WERI-Rb-1 (cell line): ENCODE data around the gene DDX54.
A peak's percentile ranks its signal among the peaks of the same experiment; 100 is the strongest.

Source experiments
- DNase-seq: peaks from one replicate; pipeline ENCODE4 v3.0.0-alpha.2; 2020
- H3K27ac ChIP-seq: fragments of 250-450 bp; sonication (Bioruptor Pico); 2 replicates; pipeline ENCODE4 v1.5.1; 2020; ENCODE audit warnings: mild to moderate bottlenecking, moderate library complexity
- H3K27me3 ChIP-seq: fragments of 250-450 bp; sonication (Bioruptor Pico); 2 replicates; pipeline ENCODE4 v1.5.1; 2021; ENCODE audit warnings: mild to moderate bottlenecking, low read depth, moderate library complexity; ENCODE audit not compliant: insufficient read depth, severe bottlenecking
- H3K36me3 ChIP-seq: fragments of 250-450 bp; sonication (Bioruptor Pico); 2 replicates; pipeline ENCODE4 v1.5.1; 2020; ENCODE audit warnings: mild to moderate bottlenecking, moderate library complexity
- H3K4me3 ChIP-seq: 2 replicates; pipeline ENCODE4 v1.5.1; 2011; ENCODE audit warnings: low read depth, mild to moderate bottlenecking, control low read depth, low read length
- H3K9me3 ChIP-seq: fragments of 250-450 bp; sonication (Bioruptor Pico); 2 replicates; pipeline ENCODE4 v1.5.1; 2021; ENCODE audit warnings: mild to moderate bottlenecking, moderate library complexity; ENCODE audit not compliant: severe bottlenecking
- TF ChIP-seq, protein P1 (sequence below): IDR thresholded peaks from 2 replicates; pipeline ENCODE4 v1.5.1; 2011; ENCODE audit warnings: low read depth, mild to moderate bottlenecking, control low read depth, inconsistent platforms, low read length

Gene DDX54

DNA sequence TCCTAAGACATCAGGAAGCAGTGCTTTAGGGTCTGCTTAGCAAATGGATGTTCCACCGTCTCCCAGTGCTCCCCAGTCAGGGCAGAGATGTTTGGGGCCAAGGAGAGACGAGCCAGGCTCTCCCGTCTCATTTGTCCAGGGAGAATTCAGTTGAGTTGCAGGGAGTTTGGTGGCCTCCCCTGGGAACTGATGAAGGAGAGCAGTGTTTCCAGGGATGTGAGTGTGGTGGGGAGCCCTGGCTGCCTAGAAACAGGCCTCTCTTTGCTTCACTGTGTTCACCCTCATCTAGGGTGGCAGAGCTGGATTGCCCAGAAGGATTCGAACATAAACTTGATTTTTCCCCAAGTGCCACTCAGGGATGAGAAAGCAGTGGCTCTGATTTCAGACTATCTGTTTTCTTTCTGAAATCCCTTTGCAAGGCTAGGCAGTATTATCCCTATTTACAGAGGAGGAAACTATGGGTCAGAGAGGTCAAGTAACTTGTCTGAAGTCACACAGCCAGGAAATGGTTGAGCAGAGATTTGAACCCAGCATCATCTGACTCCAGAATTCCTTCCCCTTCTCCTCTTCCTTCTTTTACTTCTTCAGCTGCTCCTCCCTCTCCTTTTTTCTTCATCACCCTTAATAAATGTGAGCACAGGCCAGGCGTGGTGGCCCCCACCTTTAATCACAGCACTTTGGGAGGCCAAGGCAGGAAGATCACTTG, 42.6 kb upstream of the DDX54 start:
- DNase-seq: no peak
- peaks cover 11% of the 10 kb centered on the region; the same call in 1 of the 2 replicates for H3K36me3 ChIP-seq
- no peaks in the 10 kb centered on the region for H3K9me3 ChIP-seq
- no peaks in the 10 kb centered on the region for H3K27me3 ChIP-seq
- TF ChIP-seq, protein P1, sequence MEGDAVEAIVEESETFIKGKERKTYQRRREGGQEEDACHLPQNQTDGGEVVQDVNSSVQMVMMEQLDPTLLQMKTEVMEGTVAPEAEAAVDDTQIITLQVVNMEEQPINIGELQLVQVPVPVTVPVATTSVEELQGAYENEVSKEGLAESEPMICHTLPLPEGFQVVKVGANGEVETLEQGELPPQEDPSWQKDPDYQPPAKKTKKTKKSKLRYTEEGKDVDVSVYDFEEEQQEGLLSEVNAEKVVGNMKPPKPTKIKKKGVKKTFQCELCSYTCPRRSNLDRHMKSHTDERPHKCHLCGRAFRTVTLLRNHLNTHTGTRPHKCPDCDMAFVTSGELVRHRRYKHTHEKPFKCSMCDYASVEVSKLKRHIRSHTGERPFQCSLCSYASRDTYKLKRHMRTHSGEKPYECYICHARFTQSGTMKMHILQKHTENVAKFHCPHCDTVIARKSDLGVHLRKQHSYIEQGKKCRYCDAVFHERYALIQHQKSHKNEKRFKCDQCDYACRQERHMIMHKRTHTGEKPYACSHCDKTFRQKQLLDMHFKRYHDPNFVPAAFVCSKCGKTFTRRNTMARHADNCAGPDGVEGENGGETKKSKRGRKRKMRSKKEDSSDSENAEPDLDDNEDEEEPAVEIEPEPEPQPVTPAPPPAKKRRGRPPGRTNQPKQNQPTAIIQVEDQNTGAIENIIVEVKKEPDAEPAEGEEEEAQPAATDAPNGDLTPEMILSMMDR: no peak
- H3K4me3 ChIP-seq: no peak overlapping the region
- H3K27ac ChIP-seq: no peak overlapping the region

DNA sequence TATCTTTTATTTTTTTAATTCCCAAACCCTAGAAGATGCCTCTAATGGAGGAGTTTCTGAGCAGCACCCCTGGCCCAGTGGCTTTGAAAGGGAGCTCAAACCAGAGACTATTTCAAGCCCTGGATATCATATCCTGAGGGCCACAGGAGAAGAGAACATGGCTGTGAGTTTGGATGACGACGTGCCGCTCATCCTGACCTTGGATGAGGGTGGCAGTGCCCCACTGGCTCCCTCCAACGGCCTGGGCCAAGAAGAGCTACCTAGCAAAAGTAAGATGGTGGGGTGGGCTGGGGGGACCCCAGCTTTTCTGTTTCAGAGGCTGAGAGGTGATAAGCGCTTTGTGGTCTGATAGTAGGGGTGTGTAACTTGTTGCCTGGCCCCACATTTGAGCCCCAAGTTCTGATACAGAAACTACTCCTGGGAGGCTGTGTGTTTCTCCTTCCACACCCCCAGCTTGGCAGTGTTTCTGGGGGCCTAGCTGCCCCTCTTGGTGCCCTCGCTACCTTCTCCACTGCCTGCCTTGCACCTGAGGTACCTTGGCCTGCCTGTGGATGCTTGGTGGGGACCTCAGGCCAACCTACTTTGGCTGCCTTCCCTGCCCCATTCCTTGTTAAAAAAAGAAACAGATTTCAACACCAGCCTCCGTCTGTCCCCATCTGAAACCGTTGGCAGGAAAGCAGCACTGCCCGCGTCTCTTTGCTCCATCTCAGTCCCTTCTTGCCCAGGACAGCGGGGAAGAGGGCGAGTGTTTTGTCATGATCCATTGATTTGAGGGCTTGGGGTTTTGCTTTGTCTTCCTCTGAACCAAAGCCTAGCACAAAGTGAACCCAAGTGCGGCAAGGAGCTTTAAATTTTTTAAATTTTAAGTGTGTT, 41.7 kb upstream of the DDX54 start:
- H3K27me3 ChIP-seq: no peaks in the 10 kb centered on the region
- no peaks in the 10 kb centered on the region for H3K9me3 ChIP-seq
- H3K27ac ChIP-seq: no peak overlapping the region
- no peak for DNase-seq
- 0 out of 2 replicates have a peak, but pooled peaks cover 8% of the 10 kb centered on the region for H3K36me3 ChIP-seq
- no peak overlapping the region for H3K4me3 ChIP-seq
- TF ChIP-seq, protein P1: no peak

DNA sequence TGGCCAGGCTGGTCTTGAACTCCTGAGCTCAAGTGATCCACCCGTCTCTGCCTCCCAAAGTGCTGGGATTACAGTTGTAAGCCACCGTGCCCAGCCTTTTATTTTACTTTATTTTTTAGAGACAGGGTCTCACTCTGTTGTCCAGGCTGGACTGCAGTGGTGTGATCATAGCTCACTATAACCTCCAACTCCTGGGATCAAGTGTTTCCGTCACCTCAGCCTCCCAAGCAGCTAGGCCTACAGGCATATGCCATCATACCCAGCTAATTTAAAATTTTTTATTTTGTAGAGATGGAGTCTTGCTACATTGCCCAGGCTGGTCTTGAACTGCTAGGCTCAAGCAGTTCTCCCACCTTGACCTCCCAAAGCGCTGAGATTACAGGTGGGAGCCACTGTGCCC, 39.7 kb upstream of the DDX54 start:
- Histone ChIP-seq H3K4me3 (no peak overlapping the region), H3K27ac (no peak overlapping the region), H3K36me3 (no peaks in the 10 kb centered on the region), H3K27me3 (no peaks in the 10 kb centered on the region), H3K9me3 (no peaks in the 10 kb centered on the region)
- DNase-seq: no peak
- TF ChIP-seq, protein P1: no peak

DNA sequence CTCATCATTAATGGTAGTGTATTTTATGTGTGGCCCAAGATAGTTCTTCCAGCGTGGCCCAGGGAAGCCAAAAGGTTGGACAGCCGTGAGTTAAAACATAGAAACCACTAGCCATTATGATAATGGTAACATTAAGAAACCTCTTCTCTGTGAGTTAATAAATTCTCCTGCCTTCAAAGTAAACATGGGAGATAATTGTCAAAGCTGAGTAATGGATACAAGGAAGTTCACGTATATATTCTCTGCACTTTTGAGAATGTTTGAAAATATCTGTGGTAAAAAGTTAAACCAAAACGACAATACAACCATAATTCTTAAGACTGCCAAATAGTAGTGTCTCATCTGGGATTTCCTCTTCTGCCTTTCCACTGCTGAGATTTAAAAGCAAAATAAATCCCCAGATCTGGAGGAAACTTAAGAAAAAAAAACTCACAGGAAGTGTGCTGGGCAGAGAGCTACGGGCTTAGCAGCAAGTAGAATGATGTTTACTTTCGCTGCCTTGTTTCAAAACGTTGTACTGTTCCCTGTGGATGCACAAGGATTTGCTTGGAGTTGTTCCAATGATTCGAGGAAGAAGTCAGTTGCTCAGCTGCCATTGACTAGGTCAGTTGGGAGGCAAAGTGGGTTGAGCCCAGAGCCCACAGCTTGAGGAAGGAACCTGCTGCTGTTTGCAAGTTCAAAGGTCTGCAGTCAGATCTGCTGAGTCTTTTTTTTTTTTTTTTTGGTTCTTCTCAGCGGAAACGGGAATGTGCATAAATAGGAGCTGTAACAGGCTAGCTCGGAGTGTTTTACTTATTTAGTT, 37.7 kb upstream of the DDX54 start:
- no peak overlapping the region for H3K27ac ChIP-seq
- TF ChIP-seq, protein P1: no peak
- H3K36me3 ChIP-seq: no peaks in the 10 kb centered on the region
- H3K27me3 ChIP-seq: no peaks in the 10 kb centered on the region
- H3K4me3 ChIP-seq: no peak overlapping the region
- no peak for DNase-seq
- H3K9me3 ChIP-seq: no peaks in the 10 kb centered on the region

DNA sequence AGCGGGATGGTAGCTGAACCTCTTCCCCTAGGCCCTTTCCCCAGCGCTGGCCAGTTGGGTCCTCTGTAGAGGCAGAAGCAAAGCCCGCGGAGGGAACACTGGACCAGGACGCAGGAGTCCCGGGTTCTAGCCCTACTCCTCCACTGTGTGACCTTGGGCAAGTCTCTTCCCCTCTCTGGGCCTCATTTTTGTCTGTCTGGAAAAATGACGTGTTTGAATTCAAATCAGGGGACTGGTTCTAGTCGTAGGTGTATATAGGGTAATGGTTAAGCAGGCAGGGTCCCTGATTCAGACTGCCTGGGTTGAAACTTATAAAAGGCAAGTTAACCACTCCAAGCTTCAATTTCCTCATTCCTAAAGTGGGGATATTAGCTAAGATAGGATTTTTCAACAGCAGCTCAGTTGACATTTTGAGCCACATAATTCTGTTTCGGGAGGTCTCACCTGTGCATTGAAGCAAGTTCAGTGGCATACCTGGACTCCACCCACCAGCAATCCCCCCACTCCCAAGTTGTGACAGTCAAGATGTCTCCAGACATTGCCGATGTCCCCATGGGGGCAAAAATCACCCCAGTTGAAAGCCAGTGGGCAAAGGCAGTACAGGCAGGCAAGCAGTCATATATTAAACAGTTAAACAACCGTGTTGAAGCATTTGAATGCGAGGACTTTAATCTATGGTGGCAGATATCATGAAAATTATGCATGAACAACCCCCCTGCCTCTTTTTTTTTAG, 36.9 kb upstream of the DDX54 start:
- no peaks in the 10 kb centered on the region for H3K27me3 ChIP-seq
- peak overlapping the region; percentile 53 for H3K4me3 ChIP-seq
- H3K9me3 ChIP-seq: no peaks in the 10 kb centered on the region
- TF ChIP-seq, protein P1: no peak
- DNase-seq: no peak
- H3K36me3 ChIP-seq: no peaks in the 10 kb centered on the region
- H3K27ac ChIP-seq: peak overlapping the region; percentile 84
